ENCODE data around the gene KIF23. TPM values are rescaled to one million over a fixed set of nuclear protein-coding genes. Genes with fewer than 3 reads are reported as not detected.
A peak's percentile ranks its signal among the peaks of the same experiment; 100 is the strongest.

The KIF23 gene
- total and polyA plus RNA-seq, 3 experiments from 2014 or later: 0.18 to 44.4 (median 36.0) TPM

DNA sequence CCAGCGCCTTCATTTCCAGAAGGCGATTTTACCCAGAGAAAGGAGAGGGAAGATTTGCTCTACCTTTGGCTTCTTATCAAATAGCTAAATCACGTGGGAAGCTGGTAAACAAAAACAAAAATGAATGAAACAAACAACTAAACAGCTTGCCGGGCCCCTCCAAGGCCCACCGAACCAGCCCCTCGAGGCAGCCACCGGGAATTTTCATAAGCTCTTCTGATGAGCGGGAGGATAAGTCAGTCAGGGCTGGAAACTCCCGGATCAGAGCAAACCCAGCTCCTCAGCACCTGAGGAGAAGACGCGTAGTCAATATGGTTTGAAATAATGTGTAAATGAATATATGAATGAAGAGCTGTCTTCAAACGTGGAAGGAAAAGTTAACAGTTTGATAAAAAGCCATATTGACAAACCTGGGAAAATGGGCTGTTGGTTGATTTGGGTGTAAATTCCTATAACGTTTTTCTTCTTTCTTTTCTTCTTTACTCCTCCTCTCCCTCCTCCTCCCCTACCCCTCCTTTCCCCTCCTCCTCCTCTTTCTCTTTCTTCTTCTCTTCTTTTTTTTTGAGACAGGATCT lies 49.1 kb downstream of the KIF23 start:
- peak overlapping the region; percentile 82 for H3K27ac ChIP-seq (ENCODE audit: low read depth, low read length)
- ChIA-PET CTCF (interaction anchor here (0.7 to 9.7 kb wide), 17 partner anchors 9 to 1092 kb away, joined by 3 to 121 read pairs (median 4); partner anchors contain the start of gene RPLP1), POLR2A (interaction anchor here (0.6 to 4.3 kb wide), 6 partner anchors 10 to 1071 kb away, joined by 3 to 110 read pairs (median 4); partner anchors contain the start of genes KIF23, RPLP1 and TLE3)
- H3K36me3 Mint-ChIP-seq: peaks cover 0 to 3% (median 0%) of the 10 kb centered on the region in 3 donors
- H3K4me1 Mint-ChIP-seq: peaks cover 24 to 57% (median 32%) of the 10 kb centered on the region in 3 donors
- peaks cover 0 to 2% of the 10 kb centered on the region in 2 donors for H3K27me3 Mint-ChIP-seq
- H3K27ac Mint-ChIP-seq: peak overlapping the region; percentile 73 to 96 (median 94)
- no peaks in the 10 kb centered on the region for H3K9me3 ChIP-seq (ENCODE audit: low read length)
- H3K27me3 ChIP-seq (ENCODE audit: insufficient read depth, low read length, poor library complexity, severe bottlenecking): no peaks in the 10 kb centered on the region
- H3K4me3 Mint-ChIP-seq: peak overlapping the region; percentile 90 to 97 (median 91)
- H3K4me3 ChIP-seq (ENCODE audit: low read length): peak overlapping the region; percentile 93
- no peak for DNase-seq
- peaks cover 37% of the 10 kb centered on the region for H3K4me1 ChIP-seq (ENCODE audit: insufficient read depth, low read length)
- no peaks in the 10 kb centered on the region for H3K9me3 Mint-ChIP-seq
- H3K36me3 ChIP-seq (ENCODE audit: insufficient read depth, low read length): no peaks in the 10 kb centered on the region

DNA sequence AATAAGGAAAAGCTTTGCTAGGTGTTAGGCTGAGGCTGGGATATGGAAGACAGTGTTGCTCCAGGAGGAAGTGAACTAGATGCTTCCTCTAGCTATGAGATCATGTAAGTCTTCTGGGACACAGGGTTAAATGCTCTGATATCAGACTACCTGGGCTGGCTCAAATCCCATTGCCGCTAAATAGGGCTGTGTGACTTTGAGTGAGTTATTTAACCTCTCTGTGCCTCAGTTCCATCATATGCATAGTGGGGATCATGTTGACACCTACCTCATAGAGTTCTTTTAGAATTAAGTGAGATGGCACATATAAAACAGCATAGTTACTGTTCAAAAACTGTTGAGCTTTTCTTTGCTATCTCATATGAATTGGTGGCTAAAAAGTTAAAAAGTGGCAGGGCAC lies 51.1 kb downstream of the KIF23 start:
- Histone ChIP-seq H3K27ac (ENCODE audit: low read depth, low read length) (no peak overlapping the region), H3K27me3 (ENCODE audit: insufficient read depth, low read length, poor library complexity, severe bottlenecking) (no peaks in the 10 kb centered on the region), H3K4me1 (ENCODE audit: insufficient read depth, low read length) (peaks cover 53% of the 10 kb centered on the region), H3K4me3 (ENCODE audit: low read length) (no peak overlapping the region), H3K36me3 (ENCODE audit: insufficient read depth, low read length) (no peaks in the 10 kb centered on the region), H3K9me3 (ENCODE audit: low read length) (no peaks in the 10 kb centered on the region)
- Mint-ChIP-seq H3K27ac (peak overlapping the region in 4 of 8 donors; percentile 11 to 45 (median 27)), H3K4me1 (peaks cover 36 to 73% (median 45%) of the 10 kb centered on the region in 3 donors), H3K9me3 (no peaks in the 10 kb centered on the region), H3K4me3 (no peak overlapping the region), H3K27me3 (peaks cover 0 to 2% of the 10 kb centered on the region in 2 donors), H3K36me3 (no peaks in the 10 kb centered on the region)
- CTCF ChIA-PET: interaction anchor here (0.8 to 9.7 kb wide), 4 partner anchors 12 to 71 kb away, joined by 3 to 121 read pairs (median 6); partner anchors contain the start of gene RPLP1
- POLR2A ChIA-PET: interaction anchor here (0.8 to 1.0 kb wide), 2 partner anchors 12 to 13 kb away, joined by 4 to 5 read pairs; no protein-coding TSS in a partner anchor
- no peak for DNase-seq

DNA sequence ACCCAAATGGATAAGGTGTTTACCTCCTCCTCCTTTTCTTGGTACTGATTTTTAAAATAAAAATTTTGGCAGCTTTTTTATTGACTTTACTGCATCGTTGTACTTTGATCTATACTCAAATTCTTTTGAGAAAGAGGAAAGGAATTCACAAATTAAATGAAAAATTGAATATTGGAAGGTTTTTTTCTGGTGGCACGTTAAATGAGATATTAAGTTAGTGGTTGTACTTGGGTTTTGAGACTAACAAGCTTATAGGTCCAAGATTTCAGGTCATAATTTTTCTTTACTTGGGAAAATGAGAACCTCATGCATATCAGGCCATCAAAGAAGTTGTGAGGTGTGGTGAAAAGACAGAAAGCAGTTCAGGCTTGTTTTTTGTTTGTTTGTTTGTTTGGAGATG lies 52.6 kb downstream of the KIF23 start:
- Histone ChIP-seq H3K9me3 (ENCODE audit: low read length) (no peaks in the 10 kb centered on the region), H3K4me3 (ENCODE audit: low read length) (no peak overlapping the region), H3K36me3 (ENCODE audit: insufficient read depth, low read length) (no peaks in the 10 kb centered on the region), H3K4me1 (ENCODE audit: insufficient read depth, low read length) (peaks cover 41% of the 10 kb centered on the region), H3K27me3 (ENCODE audit: insufficient read depth, low read length, poor library complexity, severe bottlenecking) (no peaks in the 10 kb centered on the region), H3K27ac (ENCODE audit: low read depth, low read length) (no peak overlapping the region)
- H3K27me3 Mint-ChIP-seq: peaks cover 0 to 2% of the 10 kb centered on the region in 2 donors
- no peaks in the 10 kb centered on the region for H3K36me3 Mint-ChIP-seq
- no peaks in the 10 kb centered on the region for H3K9me3 Mint-ChIP-seq
- ChIA-PET POLR2A (interaction anchor here (1.3 to 3.7 kb wide), 2 partner anchors 10 to 14 kb away, joined by 4 to 57 read pairs; partner anchors contain the start of gene RPLP1), CTCF (interaction anchor here (1.0 to 9.7 kb wide), 4 partner anchors 9 to 408 kb away, joined by 3 to 121 read pairs (median 7); partner anchors contain the start of gene RPLP1)
- H3K4me1 Mint-ChIP-seq: peaks cover 33 to 62% (median 41%) of the 10 kb centered on the region in 3 donors
- H3K4me3 Mint-ChIP-seq: peak overlapping the region in 2 of 7 donors; percentile 19 to 32
- H3K27ac Mint-ChIP-seq: peak overlapping the region in 5 of 8 donors; percentile 68 to 99 (median 72)
- DNase-seq: no peak

DNA sequence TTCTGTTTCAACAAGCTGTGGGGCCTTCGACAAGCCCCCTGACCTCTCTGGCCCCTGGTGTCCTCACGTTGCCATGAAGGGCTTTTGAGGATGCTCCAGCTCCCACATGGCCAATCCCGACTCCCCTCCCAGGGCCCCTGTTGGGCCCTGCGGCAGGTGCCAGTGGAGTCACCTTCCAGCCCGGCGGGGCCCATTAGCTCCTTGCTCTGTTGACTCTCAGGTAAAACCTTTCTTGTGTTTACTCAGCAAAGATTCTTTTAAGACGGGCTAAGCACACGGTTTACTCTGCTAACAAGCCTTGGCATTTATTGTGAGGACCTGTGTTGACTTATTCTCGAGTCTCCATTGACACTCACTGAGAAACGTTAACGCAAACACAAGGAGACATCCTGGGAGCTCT lies 53.5 kb downstream of the KIF23 start:
- POLR2A ChIA-PET: interaction anchor here (0.8 to 3.7 kb wide), 6 partner anchors 11 to 631 kb away, joined by 3 to 57 read pairs (median 4); partner anchors contain the start of gene RPLP1
- H3K4me1 Mint-ChIP-seq: peaks cover 28 to 54% (median 32%) of the 10 kb centered on the region in 3 donors
- H3K36me3 Mint-ChIP-seq: no peaks in the 10 kb centered on the region
- CTCF ChIA-PET: interaction anchor here (1.0 to 9.7 kb wide), 8 partner anchors 8 to 1020 kb away, joined by 3 to 121 read pairs (median 5); partner anchors contain the start of gene RPLP1
- no peaks in the 10 kb centered on the region for H3K9me3 Mint-ChIP-seq
- H3K9me3 ChIP-seq (ENCODE audit: low read length): no peaks in the 10 kb centered on the region
- no peaks in the 10 kb centered on the region for H3K27me3 ChIP-seq (ENCODE audit: insufficient read depth, low read length, poor library complexity, severe bottlenecking)
- no peak for DNase-seq
- peaks cover 0 to 1% of the 10 kb centered on the region in 2 donors for H3K27me3 Mint-ChIP-seq
- peak overlapping the region; percentile 91 for H3K27ac ChIP-seq (ENCODE audit: low read depth, low read length)
- no peaks in the 10 kb centered on the region for H3K36me3 ChIP-seq (ENCODE audit: insufficient read depth, low read length)
- H3K4me3 ChIP-seq (ENCODE audit: low read length): peak overlapping the region; percentile 2
- peak overlapping the region in 5 of 7 donors; percentile 54 to 79 (median 73) for H3K4me3 Mint-ChIP-seq
- H3K27ac Mint-ChIP-seq: peak overlapping the region; percentile 94 to 100 (median 98)
- peaks cover 35% of the 10 kb centered on the region for H3K4me1 ChIP-seq (ENCODE audit: insufficient read depth, low read length)

DNA sequence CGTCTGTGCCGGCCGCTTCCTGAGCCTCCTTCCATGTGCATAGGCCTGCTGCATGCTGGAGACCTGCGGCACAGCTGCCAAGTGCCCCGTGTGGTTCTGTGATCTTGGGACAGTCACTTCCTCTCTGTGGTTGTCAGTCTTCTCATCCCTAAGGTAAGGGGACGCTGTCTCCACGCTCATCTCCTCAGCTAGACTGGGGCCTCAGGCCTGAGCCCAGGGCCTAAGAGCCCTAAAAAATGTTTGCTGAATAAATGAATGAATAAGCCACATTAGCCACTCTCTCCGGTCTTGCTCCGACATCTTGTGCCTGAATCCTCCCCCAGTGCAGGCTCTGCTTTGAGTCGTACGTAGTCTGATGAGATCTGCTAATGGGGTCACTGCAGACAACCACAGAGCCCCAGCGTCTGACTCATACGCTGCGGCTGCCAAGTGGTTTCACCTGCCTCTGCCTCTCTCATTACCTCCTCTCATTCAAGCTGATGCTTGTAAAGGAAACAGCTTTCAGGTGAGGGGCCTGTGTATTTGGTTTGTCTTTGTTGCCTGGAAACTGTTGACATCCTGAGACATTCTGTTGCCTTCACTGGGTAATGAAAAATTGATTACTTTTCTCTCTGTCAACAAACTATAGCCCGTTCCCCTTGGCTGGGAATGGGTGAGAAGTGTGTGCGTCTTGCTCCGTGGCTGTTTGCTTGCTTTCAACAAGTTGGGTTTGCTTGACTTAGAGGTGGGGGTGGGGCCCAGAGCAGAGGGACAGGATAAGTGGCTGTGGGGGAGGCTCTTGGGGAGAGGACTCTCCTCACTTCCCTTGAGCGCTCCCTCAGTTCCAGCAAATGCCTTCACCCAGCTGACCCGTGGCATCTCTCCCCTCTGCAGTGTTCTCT lies 54.3 kb downstream of the KIF23 start:
- Histone ChIP-seq H3K27me3 (ENCODE audit: insufficient read depth, low read length, poor library complexity, severe bottlenecking) (no peaks in the 10 kb centered on the region), H3K9me3 (ENCODE audit: low read length) (no peaks in the 10 kb centered on the region), H3K27ac (ENCODE audit: low read depth, low read length) (peak overlapping the region; percentile 91), H3K36me3 (ENCODE audit: insufficient read depth, low read length) (no peaks in the 10 kb centered on the region), H3K4me3 (ENCODE audit: low read length) (peak overlapping the region; percentile 24), H3K4me1 (ENCODE audit: insufficient read depth, low read length) (peaks cover 29% of the 10 kb centered on the region)
- peaks cover 22 to 46% (median 24%) of the 10 kb centered on the region in 3 donors for H3K4me1 Mint-ChIP-seq
- no peaks in the 10 kb centered on the region for H3K9me3 Mint-ChIP-seq
- no peaks in the 10 kb centered on the region for H3K36me3 Mint-ChIP-seq
- peaks cover 0 to 1% of the 10 kb centered on the region in 2 donors for H3K27me3 Mint-ChIP-seq
- H3K4me3 Mint-ChIP-seq: peak overlapping the region; percentile 54 to 79 (median 70)
- DNase-seq: peak; percentile 82 to 96 (median 89)
- H3K27ac Mint-ChIP-seq: peak overlapping the region; percentile 94 to 100 (median 98)
- ChIA-PET POLR2A (interaction anchor here (0.6 to 3.7 kb wide), 10 partner anchors 12 to 1024 kb away, joined by 3 to 57 read pairs (median 4); partner anchors contain the start of gene RPLP1), CTCF (interaction anchor here (0.7 to 9.7 kb wide), 8 partner anchors 8 to 1020 kb away, joined by 3 to 121 read pairs (median 4); partner anchors contain the start of gene RPLP1)

DNA sequence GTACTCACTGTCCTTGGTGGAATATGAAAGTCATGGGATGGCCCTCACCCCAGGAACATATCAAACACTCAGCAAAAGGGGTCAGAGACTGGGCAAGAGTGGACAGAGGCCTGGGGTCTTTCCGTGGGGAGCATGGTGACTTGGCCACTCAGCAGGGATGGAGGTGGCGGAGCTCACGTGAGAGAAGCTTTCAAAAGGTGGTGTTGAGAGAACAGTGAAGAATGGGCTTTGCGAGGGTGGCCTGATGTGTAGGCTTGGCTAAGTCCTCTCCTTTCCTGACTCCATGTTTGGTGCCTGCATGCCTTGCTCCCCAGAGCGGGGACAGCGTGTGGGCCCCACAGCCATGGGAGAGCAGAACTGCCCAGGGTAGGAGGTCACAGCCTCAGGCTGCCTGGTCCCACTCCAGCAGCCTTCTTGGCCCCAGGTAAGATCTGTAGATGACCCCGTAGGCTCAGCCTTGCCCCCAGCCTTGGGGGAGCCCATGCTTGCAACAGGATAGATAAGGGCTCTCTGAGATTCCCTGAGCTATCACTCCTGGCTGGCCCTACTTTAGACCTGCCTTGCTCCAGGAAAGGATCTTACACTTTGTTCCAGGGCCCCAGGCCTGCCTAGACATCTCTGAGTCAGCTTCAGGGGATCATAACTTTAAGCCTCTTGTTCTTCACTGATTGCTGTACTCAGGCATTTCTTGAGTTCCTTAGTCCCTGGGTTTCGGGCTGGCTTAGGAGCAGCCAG lies 55.5 kb downstream of the KIF23 start:
- CTCF ChIA-PET: interaction anchor here (0.8 to 9.7 kb wide), 3 partner anchors 9 to 997 kb away, joined by 3 to 121 read pairs (median 6); partner anchors contain the start of gene RPLP1
- peak in 1 of 5 donors; percentile 50 for DNase-seq
- Histone ChIP-seq H3K27ac (ENCODE audit: low read depth, low read length) (peak overlapping the region; percentile 91), H3K9me3 (ENCODE audit: low read length) (no peaks in the 10 kb centered on the region), H3K4me1 (ENCODE audit: insufficient read depth, low read length) (peaks cover 29% of the 10 kb centered on the region), H3K27me3 (ENCODE audit: insufficient read depth, low read length, poor library complexity, severe bottlenecking) (no peaks in the 10 kb centered on the region), H3K36me3 (ENCODE audit: insufficient read depth, low read length) (no peaks in the 10 kb centered on the region), H3K4me3 (ENCODE audit: low read length) (no peak overlapping the region)
- POLR2A ChIA-PET: interaction anchor here (1.2 to 3.7 kb wide), 2 partner anchors 16 to 286 kb away, joined by 4 to 57 read pairs; partner anchors contain the start of gene RPLP1
- H3K36me3 Mint-ChIP-seq: no peaks in the 10 kb centered on the region
- peak overlapping the region in 2 of 7 donors; percentile 70 to 79 for H3K4me3 Mint-ChIP-seq
- H3K27ac Mint-ChIP-seq: peak overlapping the region; percentile 92 to 100 (median 98)
- H3K9me3 Mint-ChIP-seq: no peaks in the 10 kb centered on the region
- H3K27me3 Mint-ChIP-seq: no peaks in the 10 kb centered on the region
- H3K4me1 Mint-ChIP-seq: peaks cover 20 to 42% (median 21%) of the 10 kb centered on the region in 3 donors

DNA sequence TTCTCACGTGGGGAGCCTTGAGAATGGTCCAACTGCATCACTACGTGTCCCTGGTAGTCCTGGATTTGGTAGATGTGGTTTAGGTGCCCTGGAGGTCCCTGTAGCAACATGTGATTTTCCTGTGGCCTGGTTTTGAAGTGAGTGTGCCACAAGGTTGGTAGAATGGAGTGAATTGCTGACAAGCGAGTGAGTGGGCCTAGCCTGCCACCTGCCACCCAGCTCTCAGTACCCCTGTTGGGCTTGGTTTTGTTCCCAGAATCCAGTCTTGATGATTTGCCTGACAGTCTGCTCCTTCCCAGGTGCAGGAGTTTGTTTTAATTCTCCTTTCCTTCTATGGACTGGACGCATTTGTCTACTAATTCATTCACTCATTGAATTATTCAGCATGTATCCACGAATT lies 57.9 kb downstream of the KIF23 start:
- no peaks in the 10 kb centered on the region for H3K36me3 ChIP-seq (ENCODE audit: insufficient read depth, low read length)
- Mint-ChIP-seq H3K4me1 (peaks cover 19 to 29% (median 21%) of the 10 kb centered on the region in 3 donors), H3K9me3 (no peaks in the 10 kb centered on the region), H3K27me3 (peaks cover 3 to 4% of the 10 kb centered on the region in 2 donors), H3K36me3 (no peaks in the 10 kb centered on the region), H3K4me3 (no peak overlapping the region), H3K27ac (peak overlapping the region in 3 of 8 donors; percentile 31 to 64 (median 52))
- H3K27me3 ChIP-seq (ENCODE audit: insufficient read depth, low read length, poor library complexity, severe bottlenecking): no peaks in the 10 kb centered on the region
- CTCF ChIA-PET: interaction anchor here (1.1 to 1.2 kb wide), 2 partner anchors 9 to 1016 kb away, joined by 4 to 5 read pairs; no protein-coding TSS in a partner anchor
- no peak overlapping the region for H3K27ac ChIP-seq (ENCODE audit: low read depth, low read length)
- POLR2A ChIA-PET: interaction anchor here (0.8 kb wide), 1 partner anchor 618 kb away, joined by 6 read pairs; no protein-coding TSS in a partner anchor
- no peak overlapping the region for H3K4me3 ChIP-seq (ENCODE audit: low read length)
- H3K4me1 ChIP-seq (ENCODE audit: insufficient read depth, low read length): peaks cover 29% of the 10 kb centered on the region
- DNase-seq: no peak
- no peaks in the 10 kb centered on the region for H3K9me3 ChIP-seq (ENCODE audit: low read length)
